Measurements from ENCODE around the gene MIPOL1. TPM values are rescaled to one million over a fixed set of nuclear protein-coding genes. Genes with fewer than 3 reads are reported as not detected.

MIPOL1 gene
- total RNA-seq, 6 experiments from 2014 or later, result 6.5 to 7.7 (median 6.8) TPM

GRCh38 chr14:37590428-37591139 lies 392.8 kb downstream of the MIPOL1 start:
- DNase-seq, result no peak
- peaks cover 31% of the 10 kb centered on the region; the same call in 1 of the 2 replicates for H3K36me3 Mint-ChIP-seq (ENCODE audit: low read depth)
- TF ChIP-seq CTCF (IDR thresholded peaks at IDR 0.05), result no peak
- no peak overlapping the region; the same call in 1 of the 2 replicates for H3K4me3 Mint-ChIP-seq
- H3K27me3 Mint-ChIP-seq (ENCODE audit: insufficient read depth), result peaks cover 51% of the 10 kb centered on the region
- no peak overlapping the region for H3K27ac Mint-ChIP-seq
- H3K4me1 Mint-ChIP-seq (ENCODE audit: low read depth), result peaks cover 52% of the 10 kb centered on the region
- no peaks in the 10 kb centered on the region for H3K9me3 Mint-ChIP-seq

GRCh38 chr14:37591311-37591940 lies 393.7 kb downstream of the MIPOL1 start:
- Mint-ChIP-seq H3K9me3 (no peaks in the 10 kb centered on the region), H3K27me3 (ENCODE audit: insufficient read depth) (peaks cover 51% of the 10 kb centered on the region), H3K27ac (no peak overlapping the region), H3K36me3 (ENCODE audit: low read depth) (peaks cover 31% of the 10 kb centered on the region; the same call in 1 of the 2 replicates), H3K4me1 (ENCODE audit: low read depth) (peaks cover 59% of the 10 kb centered on the region), H3K4me3 (peak overlapping the region; percentile 52; the same call in 1 of the 2 replicates)
- DNase-seq, result no peak
- TF ChIP-seq CTCF (IDR thresholded peaks at IDR 0.05), result peak; percentile 49

GRCh38 chr14:37591941-37592481 lies 394.3 kb downstream of the MIPOL1 start:
- Mint-ChIP-seq H3K36me3 (ENCODE audit: low read depth) (peaks cover 31% of the 10 kb centered on the region; the same call in 1 of the 2 replicates), H3K27me3 (ENCODE audit: insufficient read depth) (peaks cover 53% of the 10 kb centered on the region), H3K27ac (no peak overlapping the region), H3K4me3 (no peak overlapping the region; the same call in 1 of the 2 replicates), H3K4me1 (ENCODE audit: low read depth) (peaks cover 65% of the 10 kb centered on the region), H3K9me3 (no peaks in the 10 kb centered on the region)
- DNase-seq, result no peak
- no peak for TF ChIP-seq CTCF (IDR thresholded peaks at IDR 0.05)

- peaks cover 55% of the 10 kb centered on the region for H3K27me3 Mint-ChIP-seq (ENCODE audit: insufficient read depth)
- H3K36me3 Mint-ChIP-seq (ENCODE audit: low read depth), result peaks cover 31% of the 10 kb centered on the region; the same call in 1 of the 2 replicates
- no peaks in the 10 kb centered on the region for H3K9me3 Mint-ChIP-seq
- H3K27ac Mint-ChIP-seq, result no peak overlapping the region
- peak overlapping the region; percentile 87; the same call in 1 of the 2 replicates for H3K4me3 Mint-ChIP-seq
- no peak for DNase-seq
- TF ChIP-seq CTCF (IDR thresholded peaks at IDR 0.05), result no peak
- peaks cover 68% of the 10 kb centered on the region for H3K4me1 Mint-ChIP-seq (ENCODE audit: low read depth)
These were observed 395.0 kb downstream of the MIPOL1 start for GRCh38 chr14:37592482-37593408.

Measured in HFFc6 (cell line).